K562 (cell line): ENCODE data around the gene DGUOK. TPM values are rescaled to one million over a fixed set of nuclear protein-coding genes. Genes with fewer than 3 reads are reported as not detected.

ENCODE experiments used
- CGGBP1 ChIP-seq: fragments of 250-450 bp; sonication (Bioruptor Pico); IDR thresholded peaks from 2 replicates; pipeline ENCODE4 v1.9.0; 2021; ENCODE audit warnings: mild to moderate bottlenecking
- HMBOX1 ChIP-seq: sonication (generic); IDR thresholded peaks from 2 replicates; pipeline ENCODE4 v1.6.1; 2016
- POLR3A ChIP-seq: IDR thresholded peaks from 2 replicates; pipeline ENCODE4 v1.6.1; 2011; ENCODE audit warnings: borderline replicate concordance, mild to moderate bottlenecking, moderate library complexity; ENCODE audit not compliant: insufficient read length, insufficient read depth; ENCODE audit errors: extremely low read depth
- RBM15 ChIP-seq: fragments of 200-400 bp; formaldehyde crosslinking; IDR thresholded peaks from 2 replicates; pipeline ENCODE4 v1.6.1; 2018; ENCODE audit warnings: mild to moderate bottlenecking, low read length, moderate library complexity; ENCODE audit not compliant: insufficient read depth
- SMARCE1 ChIP-seq: fragments of 450-650 bp; IDR thresholded peaks from 2 replicates; pipeline ENCODE4 v1.7.1; 2016; ENCODE audit warnings: mild to moderate bottlenecking
- STAT6 ChIP-seq: sonication (generic); formaldehyde crosslinking; IDR thresholded peaks from 2 replicates; pipeline ENCODE4 v1.8.1; 2023; ENCODE audit warnings: mild to moderate bottlenecking, missing genetic modification reagents
- TRIM25 ChIP-seq: fragments of 450-650 bp; IDR thresholded peaks from 2 replicates; pipeline ENCODE4 v1.7.0; 2016; ENCODE audit warnings: borderline replicate concordance
- ZNF133 ChIP-seq: fragments of 250-450 bp; sonication (Bioruptor Pico); IDR thresholded peaks from 2 replicates; pipeline ENCODE4 v1.4.0; 2020; ENCODE audit warnings: mild to moderate bottlenecking
- ZNF197 ChIP-seq: fragments of 200-800 bp; sonication (Bioruptor generic); IDR thresholded peaks from 2 replicates; pipeline ENCODE4 v1.6.1; 2016; ENCODE audit warnings: low read depth, missing genetic modification characterization, missing compliant biosample characterization
- ZNF23 ChIP-seq: fragments of 250-450 bp; sonication (Bioruptor Pico); IDR thresholded peaks from 2 replicates; pipeline ENCODE4 v1.4.0; 2020; ENCODE audit warnings: mild to moderate bottlenecking
- ZNF280A ChIP-seq: fragments of 450-650 bp; IDR thresholded peaks from 2 replicates; pipeline ENCODE4 v1.6.1; 2018; ENCODE audit warnings: mild to moderate bottlenecking, low read depth; ENCODE audit not compliant: partially characterized antibody
- ZNF445 ChIP-seq: fragments of 250-450 bp; sonication (Bioruptor Pico); IDR thresholded peaks from 2 replicates; pipeline ENCODE4 v1.4.0; 2020; ENCODE audit warnings: low read depth, mild to moderate bottlenecking, moderate library complexity
- ZNF639 ChIP-seq, 2 experiments: fragments of 200-800 bp in 1 of 2; sonication (Bioruptor generic) in 1 of 2; sonication (generic) in 1 of 2; formaldehyde crosslinking in 1 of 2; IDR thresholded peaks in 1 of 2; conservative IDR thresholded peaks in 1 of 2; 2 replicates each; pipeline versions ENCODE4 v1.5.0 to v1.6.1; 2016 to 2020; ENCODE audit warnings: missing compliant biosample characterization in 1 of 2, missing genetic modification characterization in 1 of 2, missing genetic modification reagents in 1 of 2
- ZNF740 ChIP-seq, 3 experiments: fragments of 200-800 bp in 1 of 3; sonication (Bioruptor generic) in 1 of 3; sonication (generic) in 1 of 3; formaldehyde crosslinking in 1 of 3; IDR thresholded peaks; 2 replicates each; pipeline versions ENCODE4 v1.6.1 to v1.8.0; 2016 to 2022; ENCODE audit warnings: mild to moderate bottlenecking in 2 of 3, missing compliant biosample characterization in 2 of 3, missing genetic modification characterization in 2 of 3, missing genetic modification reagents in 1 of 3
- polyA plus RNA-seq, 8 experiments: library from polyadenylated mRNA; depleted of rRNA in 4 of 8; stranded (reverse) in 5 of 8; unstranded in 3 of 8; fragments of >200 nt; fragmentation: Nextera tagmentation in 2 of 8; fragmentation: Illumina TruSeq in 1 of 8; extraction: Ambion mirVana in 2 of 8; extraction: Trizol in 1 of 8; gene quantifications; 2 replicates each; pipeline versions ENCODE4 v1.2.1 to v1.2.3, GENCODE V29; 2011 to 2014; ENCODE audit warnings: inconsistent platforms in 1 of 8, missing spikeins in 1 of 8
- total RNA-seq, 7 experiments: library from RNA; depleted of rRNA in 6 of 7; stranded (reverse); fragments of >200 nt in 6 of 7; fragmentation: Illumina TruSeq in 2 of 7; extraction: Trizol in 2 of 7; gene quantifications; 2 replicates each; pipeline versions ENCODE4 v1.2.1 to v1.2.3, GENCODE V29; 2011 to 2021; ENCODE audit warnings: low replicate concordance in 1 of 7

Gene DGUOK
- total and polyA plus RNA-seq, 9 of the 15 experiments (the other 6 are each of a cell fraction or from before 2014, with no cell fraction given) = 67.0 to 288 (median 126) TPM

GRCh38 chr2:74002505-74003421 is 76.1 kb downstream of the DGUOK start (continued):
- no peak for TF ChIP-seq ZNF280A
- no peak for TF ChIP-seq POLR3A
- TF ChIP-seq ZNF639 (CRISPR knock-in tag; conservative IDR thresholded peaks at IDR 0.05 in 1 of 2, IDR thresholded peaks at IDR 0.05 in 1 of 2) = no peak
- no peak for TF ChIP-seq CGGBP1 (CRISPR knock-in tag)
- TF ChIP-seq ZNF133 (CRISPR knock-in tag) = no peak
- TF ChIP-seq ZNF197 (CRISPR knock-in tag) = no peak
- TF ChIP-seq ZNF445 (CRISPR knock-in tag) = no peak
- TF ChIP-seq SMARCE1 = no peak
- TF ChIP-seq HMBOX1 = no peak
- TF ChIP-seq RBM15 = no peak
- no peak for TF ChIP-seq ZNF23
- no peak for TF ChIP-seq ZNF740 (CRISPR knock-in tag; IDR thresholded peaks at IDR 0.05)
- peak in 1 of 2 experiments; percentile 10; a peak in 1 of 4 replicates for TF ChIP-seq ZNF740 (tag; IDR thresholded peaks at IDR 0.05)
- no peak for TF ChIP-seq TRIM25
- no peak for TF ChIP-seq STAT6 (CRISPR knock-in tag)
